ENCODE data around the gene TMEM125. TPM values are rescaled to one million over a fixed set of nuclear protein-coding genes. Genes with fewer than 3 reads are reported as not detected.

TMEM125 gene
- total RNA-seq, 4 donors from 2014 or later, result not detected

GRCh38 chr1:43313771-43314170, 44.0 kb downstream of the TMEM125 start:
- no peak for TF ChIP-seq CTCF (IDR thresholded peaks at IDR 0.05; ENCODE audit: low read depth)

- no peak for TF ChIP-seq CTCF (IDR thresholded peaks at IDR 0.05; ENCODE audit: low read depth)
Measured at GRCh38 chr1:43314233-43314632, 44.5 kb downstream of the TMEM125 start.

DNA sequence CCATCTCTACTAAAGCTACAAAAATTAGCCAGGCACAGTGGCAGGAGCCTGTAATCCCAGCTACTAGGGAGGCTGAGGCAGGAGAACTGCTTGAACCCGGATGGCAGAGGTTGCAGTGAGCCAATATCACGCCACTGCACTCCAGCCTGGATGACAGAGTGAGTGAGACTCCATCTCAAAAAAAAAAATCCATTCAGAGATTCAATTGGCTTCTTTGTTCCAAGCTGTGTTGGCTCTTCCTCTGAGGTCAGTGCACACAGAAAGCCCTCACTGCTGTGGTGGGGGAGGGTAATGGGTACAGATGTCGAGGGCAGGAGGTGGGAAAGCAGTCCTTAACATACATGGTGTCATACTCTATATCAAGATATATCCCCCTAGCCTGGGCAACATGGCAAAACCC, 45.7 kb downstream of the TMEM125 start:
- no peak for TF ChIP-seq CTCF (IDR thresholded peaks at IDR 0.05; ENCODE audit: low read depth)

DNA sequence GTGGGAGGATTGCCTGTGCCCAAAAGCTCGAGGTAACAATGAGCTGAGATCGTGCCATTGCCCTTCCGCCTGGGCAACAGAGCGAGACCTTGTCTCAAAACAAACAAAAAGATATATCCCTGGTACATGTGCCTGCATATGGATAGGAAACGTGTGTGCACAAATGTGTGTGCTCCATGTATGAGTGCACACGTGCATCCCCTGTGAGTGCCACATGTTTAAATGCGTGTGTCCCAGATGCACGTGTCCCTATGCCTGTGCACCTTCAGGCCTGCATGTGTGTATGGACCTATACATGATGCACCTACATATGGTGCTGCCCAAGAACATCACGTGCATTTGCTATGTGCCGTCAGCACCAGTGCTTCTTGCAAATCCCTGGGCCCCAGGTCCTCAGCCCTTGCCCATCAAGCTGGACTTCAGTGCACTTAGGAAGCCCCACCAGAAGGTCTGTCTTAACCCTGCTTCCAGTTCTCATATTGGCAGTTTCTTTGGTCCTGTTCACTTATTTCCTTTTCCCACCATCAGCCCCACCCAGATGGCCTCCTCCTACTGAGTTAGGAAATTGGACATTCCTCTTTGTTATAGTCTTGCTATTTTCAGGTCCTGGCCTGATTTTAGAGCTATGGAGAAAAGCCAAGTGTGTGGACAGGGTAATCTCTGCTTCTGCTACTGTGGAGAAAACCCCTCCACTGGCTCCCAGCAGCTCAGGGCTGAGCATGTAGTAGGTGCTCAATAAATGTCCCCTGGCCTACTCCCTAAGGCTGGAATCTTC, 46.4 kb downstream of the TMEM125 start:
- no peak for TF ChIP-seq CTCF (IDR thresholded peaks at IDR 0.05; ENCODE audit: low read depth)

GRCh38 chr1:43316738-43317520, 47.1 kb downstream of the TMEM125 start:
- TF ChIP-seq CTCF (IDR thresholded peaks at IDR 0.05; ENCODE audit: low read depth), result no peak

- no peak for TF ChIP-seq CTCF (IDR thresholded peaks at IDR 0.05; ENCODE audit: low read depth)
Measured at GRCh38 chr1:43317817-43318471, 48.2 kb downstream of the TMEM125 start.

GRCh38 chr1:43318831-43319230, 49.0 kb downstream of the TMEM125 start:
- no peak for TF ChIP-seq CTCF (IDR thresholded peaks at IDR 0.05; ENCODE audit: low read depth)
